Fibroblast of villous mesenchyme (primary cell): ENCODE results near the gene SKA2. TPM values are rescaled to one million over a fixed set of nuclear protein-coding genes. Genes with fewer than 3 reads are reported as not detected.
"Not testable (repeated sequence)": the region's sequence is repeated elsewhere in the genome, so short reads cannot be mapped to it uniquely, and the experiment has no call there.

Source experiments
- DNase-seq: peaks from one replicate; pipeline ENCODE4 v3.0.0-alpha.2; 2010; ENCODE audit warnings: low read depth
- H3K4me3 ChIP-seq: 2 replicates; pipeline ENCODE4 v1.5.1; 2011; ENCODE audit warnings: low read depth, mild to moderate bottlenecking, low read length
- CTCF ChIP-seq: IDR thresholded peaks from 2 replicates; pipeline ENCODE4 v1.5.1; 2012; ENCODE audit warnings: low read depth, mild to moderate bottlenecking, low read length; ENCODE audit not compliant: insufficient read depth
- total RNA-seq: library from RNA; depleted of rRNA; stranded (reverse); fragments of >200 nt; gene quantifications from 2 replicates; pipeline ENCODE4 v1.2.3, GENCODE V29; 2012

The SKA2 gene
- total RNA-seq, 1 donor: 68.2 TPM

- no peak overlapping the region for H3K4me3 ChIP-seq
- no peak for TF ChIP-seq CTCF
- DNase-seq: no peak
Measured at GRCh38 chr17:59185997-59186396, 31.0 kb upstream of the SKA2 start.

- TF ChIP-seq CTCF: no peak
- DNase-seq: no peak
- no peak overlapping the region for H3K4me3 ChIP-seq
Measured at GRCh38 chr17:59181481-59181880, 26.5 kb upstream of the SKA2 start.

- TF ChIP-seq CTCF: no peak
- no peak for DNase-seq
- no peak overlapping the region for H3K4me3 ChIP-seq
Measured at GRCh38 chr17:59180626-59181025, 25.6 kb upstream of the SKA2 start.

- H3K4me3 ChIP-seq, DNase-seq: not testable (repeated sequence)
Measured at GRCh38 chr17:59179601-59180000, 24.6 kb upstream of the SKA2 start.

- TF ChIP-seq CTCF: no peak
- no peak for DNase-seq
Measured at GRCh38 chr17:59178266-59178985, 23.4 kb upstream of the SKA2 start.

GRCh38 chr17:59175076-59175475 lies 20.1 kb upstream of the SKA2 start:
- no peak overlapping the region for H3K4me3 ChIP-seq
- TF ChIP-seq CTCF: no peak
- DNase-seq: no peak

More at GRCh38 chr17:59178266-59178985, 23.4 kb upstream of the SKA2 start:
- H3K4me3 ChIP-seq: no peak overlapping the region

GRCh38 chr17:59174671-59175070 lies 19.7 kb upstream of the SKA2 start:
- no peak overlapping the region for H3K4me3 ChIP-seq
- DNase-seq: no peak
- TF ChIP-seq CTCF: no peak
